ENCODE measurements around the gene SLC25A12.

The SLC25A12 gene

DNA sequence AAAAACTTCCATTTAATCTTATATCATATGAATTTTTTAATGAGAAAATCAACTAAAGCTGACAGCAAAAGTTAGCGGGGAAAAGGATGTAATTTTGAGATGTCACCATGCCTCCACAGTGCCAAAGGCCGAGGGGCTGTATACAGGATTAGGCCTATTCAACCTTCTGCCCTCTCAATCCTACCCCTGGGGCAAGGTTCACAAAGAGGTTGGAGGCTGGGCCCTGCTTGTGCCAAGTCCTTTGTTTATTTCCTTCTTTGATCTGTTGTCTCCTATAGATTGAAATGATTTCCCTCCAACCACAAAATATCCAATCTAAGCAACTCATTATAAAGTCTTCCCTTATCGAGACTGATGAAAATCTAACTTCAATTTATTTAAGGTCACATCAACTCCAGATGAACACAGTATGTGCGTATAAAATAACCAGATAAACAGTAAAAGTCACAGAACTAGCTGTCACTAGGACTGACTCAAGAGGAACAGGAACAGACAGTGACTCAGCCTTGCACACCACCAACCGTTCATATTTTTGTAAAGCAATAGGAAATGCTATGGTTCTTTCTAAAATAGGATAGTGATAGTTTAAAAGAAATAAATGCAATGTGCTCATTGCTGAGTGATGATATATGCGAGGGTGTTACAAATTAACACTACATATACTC, 95.8 kb downstream of the SLC25A12 start:
- no peak for TF ChIP-seq SIN3A (IDR thresholded peaks at IDR 0.05; ENCODE audit: borderline replicate concordance, insufficient read depth, low read length)
- no peak for TF ChIP-seq FOXP2 (optimal IDR thresholded peaks at IDR 0.05; ENCODE audit: borderline replicate concordance, extremely low read depth, extremely low read length, insufficient read depth)
- no peak for TF ChIP-seq POLR2AphosphoS5 (IDR thresholded peaks at IDR 0.05; ENCODE audit: low read depth, low read length)
- TF ChIP-seq TAF1 (IDR thresholded peaks at IDR 0.05; ENCODE audit: borderline replicate concordance, insufficient read depth, low read length): no peak

- no peak for TF ChIP-seq SIN3A (IDR thresholded peaks at IDR 0.05; ENCODE audit: borderline replicate concordance, insufficient read depth, low read length)
- TF ChIP-seq POLR2AphosphoS5 (IDR thresholded peaks at IDR 0.05; ENCODE audit: low read depth, low read length): no peak
These were observed 99.1 kb downstream of the SLC25A12 start for GRCh38 chr2:171794918-171795317.

DNA sequence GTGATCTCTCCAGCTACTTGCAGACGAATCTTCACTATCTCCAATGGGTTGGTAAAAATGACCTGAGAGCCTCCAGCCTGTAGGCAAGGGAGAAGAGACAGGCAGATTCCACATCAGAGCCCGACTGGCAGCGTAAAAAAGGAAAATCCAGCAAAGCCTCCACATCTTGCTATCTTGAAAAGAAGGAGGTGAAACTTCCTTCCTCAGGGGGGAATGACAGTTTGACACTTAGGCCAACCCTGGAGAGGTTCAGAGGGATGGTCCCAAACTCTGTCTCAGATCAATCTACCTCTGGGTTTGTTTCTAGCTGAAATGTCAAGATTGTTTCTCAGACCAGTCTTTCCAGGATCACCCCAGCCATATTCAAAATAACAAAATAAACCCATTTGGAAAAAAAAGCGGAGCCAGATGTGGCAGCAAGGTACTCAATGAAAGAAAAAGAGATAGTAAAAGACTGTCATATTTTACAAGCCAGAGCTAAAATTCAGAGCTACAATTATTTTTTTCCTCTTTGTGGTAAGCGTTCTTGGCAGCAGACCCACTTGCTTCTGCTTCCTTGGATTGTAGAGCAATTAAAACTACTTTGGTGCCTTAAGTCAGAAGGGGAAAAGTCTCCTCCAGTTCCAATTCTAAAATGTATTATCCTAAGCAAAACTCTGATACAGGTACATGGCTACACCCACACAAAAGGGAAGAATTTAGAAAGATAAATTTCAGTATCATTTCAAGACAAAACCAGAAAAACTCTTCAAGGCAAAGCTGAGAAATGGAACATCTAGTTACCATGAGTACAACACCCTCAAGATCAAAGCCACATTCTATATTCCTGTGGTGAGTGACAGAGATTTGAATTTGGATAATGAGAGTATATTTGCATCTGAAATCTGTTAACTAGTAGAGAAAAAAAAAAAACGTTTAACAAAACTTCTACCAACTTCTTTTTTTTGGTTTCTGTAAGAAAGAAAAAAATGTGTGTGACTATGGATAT, 100.1 kb downstream of the SLC25A12 start:
- TF ChIP-seq FOXP2 (optimal IDR thresholded peaks at IDR 0.05; ENCODE audit: borderline replicate concordance, extremely low read depth, extremely low read length, insufficient read depth) (no peak), REST (IDR thresholded peaks at IDR 0.05; ENCODE audit: insufficient read depth in 1 of 2, low read depth in 2 of 2, low read length in 2 of 2) (no peak), TAF1 (IDR thresholded peaks at IDR 0.05; ENCODE audit: borderline replicate concordance, insufficient read depth, low read length) (no peak)

DNA sequence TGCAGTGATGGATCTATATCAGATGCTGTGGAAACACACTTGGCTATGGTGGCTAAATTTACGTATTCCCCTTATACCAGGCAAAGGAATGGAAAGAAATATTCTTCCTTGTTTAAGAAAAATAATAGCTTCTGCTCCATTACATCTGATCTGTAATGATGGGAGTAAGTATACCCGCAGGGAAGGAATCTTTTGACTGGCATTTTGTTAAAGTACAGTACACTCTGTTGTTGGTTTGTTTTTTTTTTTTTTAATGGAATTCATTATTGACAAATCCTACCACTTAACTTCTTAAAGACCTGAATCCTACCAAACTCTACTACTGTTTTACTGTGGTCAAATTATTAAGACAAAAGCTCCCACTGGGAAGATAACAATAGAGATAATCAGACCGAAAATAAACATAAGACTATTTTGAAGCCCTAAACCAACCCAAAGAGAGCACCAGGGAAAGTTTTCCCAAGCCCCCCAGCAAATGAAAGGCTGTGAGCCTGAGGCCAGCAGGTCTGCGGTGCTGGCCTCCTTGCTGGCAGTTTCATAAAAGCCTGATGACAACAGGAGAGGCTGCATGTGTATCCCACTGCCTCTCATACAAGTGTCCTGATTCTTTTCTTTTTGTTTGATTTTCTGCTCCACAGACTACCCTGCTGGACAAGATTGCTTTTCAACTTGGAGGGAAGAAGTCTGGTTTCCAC, 101.0 kb downstream of the SLC25A12 start:
- TF ChIP-seq POLR2AphosphoS5 (IDR thresholded peaks at IDR 0.05; ENCODE audit: low read depth, low read length) (no peak), SIN3A (IDR thresholded peaks at IDR 0.05; ENCODE audit: borderline replicate concordance, insufficient read depth, low read length) (no peak), REST (IDR thresholded peaks at IDR 0.05; ENCODE audit: insufficient read depth in 1 of 2, low read depth in 2 of 2, low read length in 2 of 2) (no peak), TAF1 (IDR thresholded peaks at IDR 0.05; ENCODE audit: borderline replicate concordance, insufficient read depth, low read length) (no peak), FOXP2 (optimal IDR thresholded peaks at IDR 0.05; ENCODE audit: borderline replicate concordance, extremely low read depth, extremely low read length, insufficient read depth) (no peak)

DNA sequence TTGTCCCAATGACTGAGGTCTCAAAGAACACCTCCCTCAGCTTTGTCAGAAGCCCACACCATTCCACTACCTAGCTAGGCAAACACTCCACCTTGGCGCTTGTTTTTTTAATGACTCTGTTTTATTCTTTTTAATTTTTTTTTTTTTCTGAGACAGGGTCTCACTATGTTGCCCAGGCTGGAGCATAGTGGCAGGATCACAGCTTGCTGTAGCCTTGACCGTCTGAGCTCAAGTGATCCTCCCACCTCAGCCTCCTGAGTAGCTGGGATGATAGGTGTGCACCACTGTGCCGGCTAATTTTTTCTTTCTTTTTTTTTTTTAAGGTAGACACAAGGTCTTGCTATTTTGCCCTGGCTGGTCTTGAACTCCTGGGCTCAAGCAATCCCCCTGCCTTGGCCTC, 101.9 kb downstream of the SLC25A12 start:
- TF ChIP-seq TAF1 (IDR thresholded peaks at IDR 0.05; ENCODE audit: borderline replicate concordance, insufficient read depth, low read length): no peak
- TF ChIP-seq POLR2AphosphoS5 (IDR thresholded peaks at IDR 0.05; ENCODE audit: low read depth, low read length): no peak
- no peak for TF ChIP-seq SIN3A (IDR thresholded peaks at IDR 0.05; ENCODE audit: borderline replicate concordance, insufficient read depth, low read length)
- TF ChIP-seq REST (IDR thresholded peaks at IDR 0.05; ENCODE audit: insufficient read depth in 1 of 2, low read depth in 2 of 2, low read length in 2 of 2): no peak
- TF ChIP-seq FOXP2 (optimal IDR thresholded peaks at IDR 0.05; ENCODE audit: borderline replicate concordance, extremely low read depth, extremely low read length, insufficient read depth): no peak

All from PFSK-1 (cell line).